Neural crest cell (in vitro differentiated cells): ENCODE measurements around the gene TXLNB. TPM values are rescaled to one million over a fixed set of nuclear protein-coding genes. Genes with fewer than 3 reads are reported as not detected.
A peak's percentile ranks its signal among the peaks of the same experiment; 100 is the strongest.

ENCODE experiments used
- DNase-seq: peaks from one replicate; pipeline ENCODE4 v3.0.0; 2021; ENCODE audit warnings: low read depth, mixed read lengths, low spot score
- H3K27ac Mint-ChIP-seq: one replicate; pipeline ENCODE4 v1.8.0; 2021; ENCODE audit warnings: mild to moderate bottlenecking, mixed read lengths; ENCODE audit not compliant: unreplicated experiment
- H3K27me3 Mint-ChIP-seq: 2 replicates; pipeline ENCODE4 v1.8.0; 2021; ENCODE audit warnings: low read depth, mild to moderate bottlenecking, mixed read lengths
- H3K36me3 Mint-ChIP-seq: 2 replicates; pipeline ENCODE4 v1.8.0; 2021; ENCODE audit warnings: low read depth, mild to moderate bottlenecking, mixed read lengths
- H3K4me1 Mint-ChIP-seq: 2 replicates; pipeline ENCODE4 v1.8.0; 2021; ENCODE audit warnings: mixed read lengths
- H3K4me3 Mint-ChIP-seq: one replicate; pipeline ENCODE4 v1.8.0; 2021; ENCODE audit warnings: mild to moderate bottlenecking, mixed read lengths
- H3K9me3 Mint-ChIP-seq: 2 replicates; pipeline ENCODE4 v1.8.0; 2021; ENCODE audit warnings: mixed read lengths
- CTCF ChIP-seq: fragments of 200-600 bp; sonication (generic); conservative IDR thresholded peaks from 2 replicates; pipeline ENCODE4 v1.5.0; 2021; ENCODE audit warnings: antibody characterized with exemption, mild to moderate bottlenecking
- total RNA-seq: library from RNA; stranded (reverse); gene quantifications from 2 replicates; pipeline ENCODE4 v1.2.1, GENCODE V29; 2021

Gene TXLNB
- total RNA-seq, 1 donor from 2014 or later, result 0.65 TPM

- H3K4me1 Mint-ChIP-seq, result peaks cover 4% of the 10 kb centered on the region
- H3K36me3 Mint-ChIP-seq, result no peaks in the 10 kb centered on the region
- TF ChIP-seq CTCF, result no peak
- H3K27ac Mint-ChIP-seq, result no peak overlapping the region
- DNase-seq, result no peak
- H3K4me3 Mint-ChIP-seq, result no peak overlapping the region
- H3K9me3 Mint-ChIP-seq, result no peaks in the 10 kb centered on the region
- H3K27me3 Mint-ChIP-seq, result no peaks in the 10 kb centered on the region
Observed at GRCh38 chr6:139251045-139251690, 40.6 kb downstream of the TXLNB start.

GRCh38 chr6:139250296-139251044 is 41.3 kb downstream of the TXLNB start:
- Mint-ChIP-seq H3K9me3 (no peaks in the 10 kb centered on the region), H3K4me3 (no peak overlapping the region), H3K27ac (no peak overlapping the region), H3K27me3 (no peaks in the 10 kb centered on the region), H3K4me1 (peaks cover 4% of the 10 kb centered on the region), H3K36me3 (no peaks in the 10 kb centered on the region)
- DNase-seq, result peak; percentile 52
- TF ChIP-seq CTCF, result peak; percentile 68

- H3K27me3 Mint-ChIP-seq, result no peaks in the 10 kb centered on the region
- H3K27ac Mint-ChIP-seq, result no peak overlapping the region
- H3K36me3 Mint-ChIP-seq, result no peaks in the 10 kb centered on the region
- H3K4me1 Mint-ChIP-seq, result peaks cover 4% of the 10 kb centered on the region
- no peaks in the 10 kb centered on the region for H3K9me3 Mint-ChIP-seq
- no peak overlapping the region for H3K4me3 Mint-ChIP-seq
- no peak for TF ChIP-seq CTCF
- no peak for DNase-seq
Observed at GRCh38 chr6:139249395-139249794, 42.4 kb downstream of the TXLNB start.

GRCh38 chr6:139248911-139249310 is 42.9 kb downstream of the TXLNB start:
- Mint-ChIP-seq H3K27ac (no peak overlapping the region), H3K36me3 (no peaks in the 10 kb centered on the region), H3K4me1 (peaks cover 4% of the 10 kb centered on the region), H3K9me3 (no peaks in the 10 kb centered on the region), H3K27me3 (no peaks in the 10 kb centered on the region), H3K4me3 (no peak overlapping the region)
- no peak for DNase-seq
- TF ChIP-seq CTCF, result no peak

- TF ChIP-seq CTCF, result no peak
- DNase-seq, result no peak
- H3K36me3 Mint-ChIP-seq, result no peaks in the 10 kb centered on the region
- peaks cover 4% of the 10 kb centered on the region for H3K4me1 Mint-ChIP-seq
- H3K4me3 Mint-ChIP-seq, result no peak overlapping the region
- no peak overlapping the region for H3K27ac Mint-ChIP-seq
- H3K9me3 Mint-ChIP-seq, result no peaks in the 10 kb centered on the region
- H3K27me3 Mint-ChIP-seq, result no peaks in the 10 kb centered on the region
Observed at GRCh38 chr6:139247618-139248017, 44.2 kb downstream of the TXLNB start.
